ENCODE results near the gene FRAS1.
A peak's percentile ranks its signal among the peaks of the same experiment; 100 is the strongest.
"Not testable (repeated sequence)": the region's sequence is repeated elsewhere in the genome, so short reads cannot be mapped to it uniquely, and the experiment has no call there.

Gene FRAS1

DNA sequence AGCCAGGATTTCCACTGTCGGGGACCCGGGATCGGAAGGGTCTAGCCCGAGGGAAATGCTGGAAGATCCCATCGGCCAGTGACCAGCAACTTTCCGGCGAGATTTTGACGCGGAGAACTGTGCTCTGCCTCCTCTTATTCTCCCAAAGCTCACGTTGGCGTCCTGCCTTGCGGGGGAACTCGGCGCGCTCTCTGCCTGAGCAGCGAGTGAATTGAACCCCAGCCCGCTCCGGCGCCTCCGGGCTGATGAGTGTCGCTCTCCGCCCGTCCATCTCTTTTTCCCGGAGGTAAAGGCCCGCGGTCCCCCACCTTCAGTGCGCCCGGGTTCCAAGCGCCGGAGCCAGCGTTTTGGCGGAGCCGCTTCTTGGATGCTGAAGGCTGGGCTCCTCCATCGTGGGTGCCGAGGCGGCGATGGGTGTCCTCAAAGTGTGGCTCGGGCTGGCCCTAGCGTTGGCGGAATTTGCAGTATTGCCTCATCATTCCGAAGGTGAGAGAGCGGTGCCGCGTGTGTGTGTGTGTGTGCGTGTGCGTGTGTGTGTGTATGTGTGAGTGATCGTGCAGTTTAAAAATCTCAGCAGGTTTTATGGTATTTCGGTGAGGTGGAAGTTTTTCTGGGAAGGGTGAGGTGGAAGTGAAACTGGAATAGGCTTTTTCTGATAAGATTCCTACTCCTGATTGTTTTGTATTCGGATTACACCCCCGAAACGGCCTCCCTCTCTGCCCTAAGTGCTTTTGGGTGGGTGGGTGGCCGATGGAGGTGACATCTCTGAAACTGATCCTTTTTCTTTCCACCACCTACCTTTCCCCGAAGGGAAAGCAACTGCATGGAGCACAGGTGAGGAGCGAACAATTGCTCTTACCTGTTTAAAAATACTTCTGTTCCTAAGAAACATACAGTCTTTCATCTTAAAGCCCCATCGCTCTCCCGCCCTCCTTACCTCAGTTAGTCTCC lies 752 bp downstream of the FRAS1 start:
- peak in 2 of 3 donors; percentile 16 to 30 for DNase-seq

DNA sequence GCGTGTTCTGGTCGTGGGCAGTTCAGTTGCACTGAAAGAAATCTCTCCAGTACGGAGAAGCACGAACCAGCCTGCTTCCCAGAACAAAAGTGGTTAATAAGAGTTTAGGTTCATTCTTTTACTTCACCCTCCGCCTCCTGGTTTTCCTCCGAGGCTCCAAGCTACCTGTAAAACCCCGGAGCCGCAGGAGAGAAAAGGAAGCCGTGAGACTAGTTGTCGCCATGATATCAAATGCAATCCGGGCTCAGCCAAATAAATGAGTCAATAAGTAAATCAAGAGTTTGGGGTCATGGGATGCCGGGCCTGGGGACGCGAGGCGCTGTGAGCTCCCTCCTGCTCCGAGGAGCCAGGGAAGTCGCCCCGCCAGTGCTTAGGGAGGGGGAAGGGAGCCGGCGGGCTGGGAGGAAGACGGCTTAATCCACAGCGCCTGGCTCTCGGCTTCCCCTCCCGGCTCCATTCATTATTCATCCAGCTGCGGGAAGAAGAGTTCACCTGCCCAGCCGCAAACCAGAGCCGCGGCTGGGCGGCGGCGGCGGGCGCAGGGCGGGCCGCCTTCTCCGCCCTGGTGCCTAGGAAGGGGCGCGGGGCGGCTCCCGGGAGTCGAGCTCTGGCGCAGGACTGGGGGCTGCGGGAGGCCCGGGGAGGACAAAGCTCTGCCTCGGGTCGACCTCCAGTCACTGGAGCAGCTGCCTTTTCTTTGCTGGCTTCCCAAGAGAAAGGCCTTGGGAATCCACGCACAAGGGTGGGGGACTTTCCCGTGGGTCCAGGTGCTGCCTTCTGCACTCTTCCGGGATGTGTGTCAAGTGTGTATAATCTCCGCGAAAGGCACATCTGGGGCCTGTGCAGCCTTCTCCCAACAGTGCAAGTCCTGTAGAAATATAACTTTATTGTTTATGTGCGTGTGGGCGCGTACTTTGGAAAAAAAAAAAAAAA lies 1.7 kb downstream of the FRAS1 start:
- peak in 2 of 3 donors; percentile 17 to 42 for DNase-seq

DNA sequence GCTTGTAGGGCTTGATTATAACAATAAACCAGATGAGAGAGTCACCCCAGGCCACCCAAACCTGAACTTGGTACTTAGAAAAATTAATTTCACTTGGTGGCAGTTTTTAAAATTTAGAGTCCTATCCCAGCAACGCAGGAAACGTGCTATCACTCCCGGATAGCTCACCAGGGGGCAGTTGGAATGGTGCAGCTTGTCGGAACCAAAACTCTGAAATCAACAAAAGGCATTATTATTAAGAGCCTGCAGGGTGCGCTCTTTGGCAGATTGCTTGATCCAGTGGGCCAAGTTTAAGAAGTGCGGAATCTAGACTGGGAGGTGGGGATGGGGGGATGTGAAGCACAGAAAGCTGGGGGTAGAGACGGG lies 2.4 kb downstream of the FRAS1 start:
- peak; percentile 50 to 56 (median 54) for DNase-seq

DNA sequence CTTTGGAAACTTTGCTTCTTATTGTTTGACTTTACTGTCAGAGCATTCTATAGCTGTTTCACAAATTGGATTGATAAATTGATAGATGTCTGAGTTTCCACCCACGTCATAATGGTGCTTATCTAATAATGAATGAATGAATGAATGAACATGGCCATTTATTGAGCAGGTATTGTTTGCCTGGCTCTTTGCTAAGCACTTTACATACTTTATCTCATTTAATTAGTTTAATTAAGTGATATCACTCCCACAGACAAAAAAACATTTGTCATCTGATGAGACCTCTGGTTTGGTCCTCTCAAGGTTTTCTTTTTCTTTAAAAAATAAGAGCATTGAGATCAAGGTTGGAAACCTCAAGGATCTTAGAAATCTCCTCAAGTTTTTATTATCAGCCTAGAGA lies 2.8 kb downstream of the FRAS1 start:
- DNase-seq, result no peak

DNA sequence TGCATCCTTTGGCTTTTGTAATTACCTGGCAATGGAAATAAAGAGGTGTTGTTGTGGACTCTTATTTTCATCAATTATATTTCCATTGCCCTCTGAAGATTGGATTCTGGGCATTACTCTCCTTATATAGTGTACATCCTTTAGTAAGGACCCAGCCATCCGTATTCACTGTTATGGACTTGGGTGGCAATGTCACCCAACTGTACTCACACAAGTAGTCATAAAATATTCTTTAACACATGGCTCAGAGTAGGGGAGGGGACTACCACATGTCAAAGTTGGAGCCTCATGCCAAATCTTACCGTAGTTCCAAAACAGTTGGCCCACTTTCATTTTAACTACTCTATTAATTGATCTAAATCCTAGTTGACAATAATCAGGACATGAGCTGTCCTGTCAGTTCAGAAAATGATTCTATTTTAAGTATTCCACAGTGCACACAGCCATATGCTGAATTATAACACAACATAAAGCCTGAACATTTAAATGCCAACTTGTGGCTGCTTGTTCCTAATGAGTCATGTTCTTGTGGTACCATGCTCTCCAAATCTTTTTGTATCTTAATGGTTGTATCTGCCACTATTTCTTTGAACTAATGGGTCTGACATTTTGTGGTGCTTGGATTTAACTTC lies 4.9 kb downstream of the FRAS1 start:
- DNase-seq, result no peak

DNA sequence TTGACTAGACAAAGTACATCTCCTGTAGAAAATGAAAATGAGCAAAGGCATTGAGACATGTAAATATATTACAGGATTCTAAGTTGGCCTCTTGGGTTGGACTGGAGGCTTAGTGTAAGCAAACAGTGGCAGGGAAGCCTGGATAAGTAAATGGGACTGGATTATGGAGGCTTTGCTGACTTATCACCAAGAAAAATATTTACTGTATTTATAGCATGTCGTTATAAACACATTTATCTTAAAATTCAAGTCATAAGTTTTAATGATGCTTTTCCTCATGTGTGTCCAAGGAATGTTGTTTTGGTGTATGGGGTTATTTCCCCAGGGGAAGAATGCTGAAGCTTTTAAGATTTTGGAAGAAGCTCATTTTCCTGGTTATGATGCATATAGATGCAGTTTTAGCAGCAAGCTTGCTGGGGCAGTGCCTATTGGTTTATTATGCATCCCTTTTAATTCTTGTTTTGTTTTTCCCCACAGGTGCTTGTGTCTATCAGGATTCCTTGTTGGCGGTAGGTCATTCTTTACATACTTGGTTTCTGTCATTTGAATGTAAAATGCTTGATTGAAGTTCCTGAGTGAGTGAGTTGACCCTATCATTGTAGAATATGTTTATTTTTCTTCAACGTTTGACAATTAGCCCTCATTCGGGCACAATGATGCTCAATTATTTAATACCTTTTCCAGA lies 8.5 kb downstream of the FRAS1 start:
- no peak for DNase-seq

DNA sequence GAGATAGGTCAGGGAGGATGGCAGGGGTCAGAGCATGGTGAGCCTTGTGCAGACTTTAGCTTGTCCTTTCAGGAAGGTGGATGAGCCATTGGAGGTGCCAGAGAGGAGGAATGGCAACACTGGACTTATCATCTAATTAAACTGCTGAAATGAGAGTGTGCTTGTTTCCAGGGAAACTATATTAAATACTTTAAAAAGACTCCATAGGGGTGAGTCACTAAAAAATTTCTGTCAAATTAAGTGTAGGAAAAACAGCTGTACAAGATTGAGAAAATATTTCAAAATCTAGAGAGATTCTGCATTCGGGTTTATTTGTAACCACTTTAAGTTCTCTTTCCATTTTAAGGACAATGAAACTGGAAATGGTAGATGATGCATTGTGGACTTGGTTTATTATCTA lies 11.4 kb downstream of the FRAS1 start:
- DNase-seq, result no peak

DNA sequence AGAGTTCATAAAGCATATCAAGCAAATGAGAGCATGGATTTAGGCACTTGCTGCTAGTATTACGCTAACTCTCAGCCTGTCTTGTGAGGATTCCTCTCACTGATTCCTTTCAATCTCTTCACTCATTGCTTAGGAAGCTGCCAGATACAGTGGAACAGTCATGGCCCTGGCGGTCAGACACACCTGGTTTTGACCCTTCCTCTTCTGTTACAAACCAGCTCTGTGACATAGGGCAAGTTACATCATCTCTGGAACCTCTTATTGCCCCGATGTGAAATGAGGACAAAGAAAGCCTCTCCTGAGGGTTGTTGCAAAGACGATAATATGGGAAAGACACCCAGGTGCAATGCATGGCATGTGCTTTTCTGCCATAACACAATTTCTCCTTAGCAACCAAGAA lies 12.2 kb downstream of the FRAS1 start:
- DNase-seq, result no peak

DNA sequence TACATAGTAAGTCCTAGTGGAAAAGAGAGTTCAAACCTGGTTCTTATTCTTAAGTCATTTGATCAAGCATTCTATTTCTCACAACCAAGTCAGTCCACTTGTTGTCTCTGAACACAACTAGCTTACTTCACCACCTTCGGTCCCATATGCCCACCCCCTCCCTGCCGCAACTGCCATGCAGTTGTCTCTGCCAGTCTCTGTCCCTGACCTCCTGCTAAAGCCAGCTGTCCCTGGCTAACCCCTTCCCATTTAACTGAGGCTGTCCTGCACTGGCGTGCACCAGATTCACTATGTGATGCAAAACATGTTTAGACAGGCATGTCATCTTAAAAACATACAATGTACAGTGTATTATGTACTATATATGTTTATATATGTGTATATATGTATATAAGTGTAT lies 12.7 kb downstream of the FRAS1 start:
- no peak for DNase-seq

DNA sequence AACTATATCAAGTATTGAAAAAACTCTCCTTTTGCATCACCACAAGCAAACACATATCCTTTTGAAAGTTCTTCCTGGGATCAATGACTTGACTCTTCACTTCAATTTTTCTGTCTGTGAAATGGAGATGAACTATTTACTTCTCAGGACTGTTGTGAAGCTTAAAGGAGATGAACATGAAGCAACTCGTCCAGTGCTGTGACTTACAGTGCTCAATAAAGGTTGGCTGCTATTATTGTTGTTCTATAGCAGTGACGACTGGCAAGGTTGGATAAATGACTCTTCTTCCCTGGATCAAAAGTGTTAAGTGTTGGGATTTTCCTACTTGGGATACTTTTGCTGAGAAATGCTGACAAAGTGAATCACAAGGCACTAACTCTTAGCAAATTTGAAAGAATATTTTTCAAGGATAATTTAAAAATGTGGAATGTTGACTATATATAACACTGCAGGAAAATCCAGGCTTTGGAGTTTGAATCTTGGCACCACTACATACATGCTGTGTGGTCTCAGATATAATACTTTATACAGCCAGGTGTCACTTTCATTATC lies 13.7 kb downstream of the FRAS1 start:
- no peak for DNase-seq

DNA sequence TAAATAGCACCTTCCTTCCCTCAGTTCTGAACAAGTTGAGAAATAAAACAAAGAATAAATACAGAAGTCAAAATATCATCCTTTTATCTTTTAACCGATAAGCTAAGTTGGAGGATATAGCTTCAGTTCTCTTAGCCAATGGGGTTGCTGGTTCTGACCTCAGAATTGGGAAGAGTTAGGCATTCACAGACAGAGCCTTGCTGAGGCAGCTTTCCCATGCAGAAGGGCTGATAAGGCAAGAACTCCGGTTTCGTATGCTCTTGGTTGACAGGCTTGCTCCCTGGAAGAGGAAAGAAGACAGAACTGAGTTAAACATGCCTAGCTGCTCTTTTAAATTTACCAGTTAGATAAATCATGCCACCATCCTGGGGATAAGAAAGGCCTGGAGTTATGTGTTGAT lies 17.6 kb downstream of the FRAS1 start:
- DNase-seq, result no peak

DNA sequence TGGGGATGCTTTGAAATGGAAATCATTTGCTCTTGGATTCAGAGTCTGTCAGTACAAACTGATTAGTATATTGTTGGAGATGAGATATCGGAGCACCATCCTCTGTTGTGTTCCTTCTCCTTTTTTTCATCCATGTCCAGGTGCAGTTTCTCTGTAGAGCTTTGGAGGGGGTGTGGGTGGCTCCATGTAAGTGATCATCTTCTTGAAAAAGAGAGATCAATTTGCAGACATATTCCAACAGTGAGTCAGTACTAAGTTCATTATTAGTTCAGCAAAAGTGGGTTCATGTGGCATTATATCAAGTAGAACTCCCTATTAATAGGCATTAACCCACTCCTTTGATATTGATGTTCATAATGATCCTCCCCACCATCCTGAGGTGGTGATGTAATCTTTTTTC lies 18.9 kb downstream of the FRAS1 start:
- DNase-seq, result no peak

DNA sequence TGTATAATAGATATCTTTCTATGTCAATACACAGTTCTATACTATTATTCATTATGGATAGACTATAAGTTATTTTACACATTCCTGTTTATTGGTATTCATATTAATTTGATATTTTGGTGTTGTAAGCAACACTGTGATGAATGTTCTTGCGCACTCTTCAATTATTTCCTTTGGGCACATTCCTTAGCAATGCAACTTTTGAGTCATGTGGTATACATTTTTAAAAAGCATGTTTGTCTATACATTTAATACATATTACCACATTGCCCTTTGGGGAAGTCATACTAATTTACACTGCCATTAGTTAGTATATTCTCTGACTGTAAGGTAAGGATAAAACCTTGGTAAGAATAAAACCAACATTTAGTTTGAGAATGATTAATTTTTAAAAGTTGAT lies 21.0 kb downstream of the FRAS1 start:
- no peak for DNase-seq

DNA sequence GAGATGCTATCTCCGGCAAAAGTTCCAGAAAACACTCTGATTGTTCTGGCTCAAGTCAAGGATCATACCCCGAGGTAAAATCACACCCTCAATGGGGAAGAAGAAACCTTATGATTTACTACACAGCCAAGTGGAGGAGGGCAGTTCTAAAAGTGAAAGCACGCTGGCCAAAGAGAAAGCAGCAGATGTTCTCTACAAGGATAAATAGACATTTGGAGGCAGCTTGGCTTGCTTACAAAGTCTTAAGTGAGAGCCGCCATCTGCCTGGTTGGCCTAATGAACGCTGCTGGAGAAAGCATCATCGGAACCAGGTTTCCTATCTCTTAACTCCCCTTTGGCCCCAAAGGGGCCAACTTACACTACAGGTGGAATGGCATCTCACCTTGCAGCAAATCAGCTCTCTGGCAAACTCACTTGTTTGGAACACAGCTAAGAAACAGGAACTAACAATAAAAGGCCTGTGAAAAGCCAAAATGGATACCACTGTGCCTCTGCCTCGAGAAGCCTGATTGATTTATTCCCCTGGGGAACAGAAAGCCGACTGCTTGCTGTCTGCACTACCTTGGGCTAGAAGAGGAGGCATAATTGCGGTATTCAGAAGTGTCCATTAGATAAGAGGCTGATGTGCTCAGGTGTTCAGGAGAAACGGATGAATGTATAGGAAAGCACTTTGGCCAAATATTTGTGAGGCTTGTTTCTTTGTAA lies 22.8 kb downstream of the FRAS1 start:
- DNase-seq, result no peak

DNA sequence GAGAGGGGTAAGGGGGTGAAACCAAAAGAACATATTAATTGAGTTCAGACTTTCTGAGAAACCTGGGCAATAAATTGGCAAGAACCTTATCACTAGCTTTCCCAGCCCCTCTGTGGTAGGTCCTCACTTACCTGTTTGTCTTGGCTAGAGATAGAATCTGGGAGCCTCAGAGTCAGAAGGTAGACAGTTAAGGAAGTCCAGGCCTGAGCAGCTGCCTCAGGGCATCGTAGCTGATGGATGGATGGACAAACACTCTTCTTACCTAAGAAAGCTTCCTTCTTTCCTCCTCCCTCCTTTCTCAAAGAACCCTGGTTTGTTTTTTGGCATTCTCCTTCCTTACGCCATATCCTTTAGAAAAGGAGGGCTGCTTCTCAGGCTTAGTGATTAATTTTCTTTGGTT lies 24.4 kb downstream of the FRAS1 start:
- no peak for DNase-seq

DNA sequence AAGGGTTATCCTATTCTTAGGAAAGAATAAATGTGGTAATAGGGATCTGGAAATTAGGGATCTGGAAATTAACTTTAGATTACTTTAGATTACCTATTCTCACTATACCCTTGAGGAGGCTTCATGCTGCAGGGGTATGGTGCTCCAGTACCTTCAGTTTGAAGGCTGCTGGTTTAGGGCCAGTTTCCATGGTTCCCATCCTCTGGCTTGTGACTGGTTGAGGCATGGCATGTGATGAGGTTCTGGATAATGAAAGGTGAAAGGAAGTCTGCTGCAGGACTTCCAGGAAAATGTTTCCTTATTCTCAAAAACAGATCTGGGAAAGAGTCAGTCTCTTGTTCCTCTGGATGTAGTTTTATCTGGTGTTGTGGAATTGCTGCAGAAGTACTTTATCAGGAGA lies 25.9 kb downstream of the FRAS1 start:
- DNase-seq, result no peak

DNA sequence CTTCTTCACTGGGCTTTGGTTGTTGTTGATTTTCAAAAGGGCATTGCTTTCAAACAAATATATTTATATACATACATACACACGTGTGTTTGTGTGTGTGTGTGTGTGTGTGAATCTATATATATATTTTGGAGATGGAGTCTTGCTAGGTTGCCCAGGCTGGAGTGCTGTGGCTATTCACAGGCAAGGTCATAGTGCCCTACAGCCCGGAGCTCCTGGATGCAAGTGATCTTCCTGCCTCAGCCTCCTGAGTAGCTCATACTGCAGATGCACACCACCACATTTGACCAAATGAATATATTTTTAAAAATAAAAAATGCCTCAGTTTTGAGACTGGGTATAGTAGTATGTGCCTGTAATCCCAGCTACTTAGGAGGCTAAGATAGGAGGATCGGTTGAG lies 34.4 kb downstream of the FRAS1 start:
- no peak for DNase-seq

DNA sequence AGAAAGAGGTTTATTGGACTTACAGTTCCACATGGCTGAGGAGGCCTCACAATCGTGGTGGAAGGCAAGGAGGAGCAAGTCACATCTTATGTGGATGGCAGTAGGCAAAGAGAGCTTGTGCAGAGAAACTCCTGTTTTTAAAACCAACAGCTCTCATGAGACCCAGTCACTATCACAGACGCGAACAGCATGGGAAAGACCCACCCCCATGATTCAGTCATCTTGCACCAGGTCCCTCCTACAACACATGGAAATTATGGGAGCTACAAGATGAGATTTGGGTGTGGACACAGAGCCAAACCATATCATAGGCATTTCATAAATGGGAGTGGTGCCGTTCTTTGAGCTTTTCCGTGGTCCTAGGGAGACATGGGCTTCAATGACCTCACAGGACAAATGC lies 35.2 kb downstream of the FRAS1 start:
- DNase-seq, result not testable (repeated sequence)

DNA sequence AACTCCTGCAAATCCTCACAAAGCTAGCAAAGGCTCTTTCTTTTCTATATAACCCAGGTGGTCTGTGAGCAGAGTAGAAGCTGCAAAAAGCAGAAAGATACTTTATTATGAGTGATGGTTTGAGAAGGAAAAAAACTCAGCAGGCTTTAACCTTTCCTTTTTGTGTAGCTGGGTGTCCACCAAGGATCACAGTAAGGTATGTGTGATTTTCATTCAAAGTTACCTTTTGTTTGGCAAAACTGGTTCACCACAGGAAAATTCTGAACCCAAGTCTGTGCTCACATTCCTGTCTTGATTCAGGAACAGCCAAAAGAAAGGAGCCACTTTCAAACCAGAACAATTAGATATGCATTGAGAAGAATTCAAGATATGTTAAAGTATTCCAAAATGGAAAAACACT lies 35.7 kb downstream of the FRAS1 start:
- no peak for DNase-seq

DNA sequence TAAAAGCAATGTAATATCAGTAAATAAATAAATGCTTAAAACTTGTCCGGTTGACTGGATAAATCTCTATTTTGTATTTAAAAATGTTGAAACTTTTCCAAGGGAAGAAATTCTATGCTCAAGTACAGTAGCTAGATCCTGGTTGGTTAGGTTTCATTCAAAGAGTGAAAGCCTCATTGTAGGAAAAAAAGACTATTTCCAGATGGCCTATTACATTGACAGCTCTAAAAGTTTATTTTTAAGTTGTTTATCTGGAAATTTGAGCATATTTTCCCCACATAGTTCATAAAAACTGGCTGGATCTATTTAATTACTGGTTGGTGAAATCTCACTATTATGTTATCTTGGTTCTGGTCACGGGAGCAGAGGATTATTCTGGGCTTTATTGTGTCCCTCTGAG lies 38.0 kb downstream of the FRAS1 start:
- DNase-seq, result no peak

DNA sequence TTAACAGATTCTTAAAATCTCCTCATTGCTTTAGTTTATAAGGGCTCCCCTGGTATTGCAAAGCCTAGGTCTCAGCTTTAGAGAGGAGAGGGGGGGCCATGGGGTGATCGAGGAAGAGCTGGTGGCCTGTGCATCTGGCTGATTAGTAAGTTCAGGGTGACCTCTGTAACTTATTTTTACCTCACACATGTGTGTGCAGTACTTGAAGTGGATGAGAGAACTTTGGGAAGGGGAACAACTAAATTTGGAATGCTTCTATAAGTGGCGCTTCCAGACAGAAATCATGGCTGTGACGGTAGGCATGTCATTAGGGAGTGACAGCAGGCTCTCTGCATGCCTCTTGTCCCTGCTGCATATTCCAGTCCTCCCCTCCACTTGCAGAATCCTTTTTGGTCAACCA lies 41.9 kb downstream of the FRAS1 start:
- no peak for DNase-seq

DNA sequence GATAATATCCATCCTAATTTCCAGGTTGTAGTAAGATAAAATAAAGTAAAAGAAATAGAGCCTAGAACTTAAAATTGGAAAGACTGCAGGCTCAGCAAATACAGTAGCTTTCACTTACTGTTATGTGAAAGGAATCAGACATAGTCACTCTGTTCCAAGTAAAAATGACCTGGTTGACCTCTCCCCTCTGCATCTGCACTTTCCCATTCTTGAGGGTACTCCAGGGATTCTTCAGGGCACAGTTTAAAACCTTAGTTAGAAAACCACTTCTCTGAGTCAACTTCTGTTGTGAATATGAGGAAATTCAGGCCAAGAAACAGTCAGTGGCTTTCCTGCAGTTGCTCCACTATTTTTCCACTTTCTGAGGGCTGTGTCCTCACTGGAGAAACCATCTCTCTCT lies 42.9 kb downstream of the FRAS1 start:
- DNase-seq, result no peak

Measured in suppressor macrophage treated with lipopolysaccharide for 1 hour (primary cell).